ENCODE data around the gene GAA. TPM values are rescaled to one million over a fixed set of nuclear protein-coding genes. Genes with fewer than 3 reads are reported as not detected.

Gene GAA
- total RNA-seq, 2 experiments from 2014 or later: 41.9 to 48.9 TPM

DNA sequence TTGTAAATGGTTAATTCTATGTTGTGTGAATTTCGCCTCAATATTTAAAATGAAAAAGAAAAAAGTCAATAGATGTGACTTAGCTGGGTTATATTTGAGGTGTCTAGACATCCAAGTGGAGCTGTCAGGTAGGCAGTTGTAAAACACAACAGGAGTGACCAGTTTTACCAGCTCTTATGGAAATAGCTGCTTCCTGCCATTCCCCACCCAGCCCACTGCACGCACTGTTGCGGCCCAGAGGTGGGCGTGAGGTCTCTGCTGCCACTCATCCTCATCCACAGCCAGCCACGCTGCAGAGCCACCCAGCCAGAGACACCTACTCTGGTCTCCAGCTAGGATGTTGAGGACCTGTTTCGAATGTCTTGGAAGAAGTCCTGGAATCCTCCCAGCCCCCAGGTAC lies 65.1 kb downstream of the GAA start:
- Mint-ChIP-seq H3K27ac (no peak overlapping the region), H3K9me3 (no peaks in the 10 kb centered on the region), H3K36me3 (no peaks in the 10 kb centered on the region), H3K4me1 (no peaks in the 10 kb centered on the region), H3K27me3 (peaks cover 11% of the 10 kb centered on the region), H3K4me3 (no peak overlapping the region)
- no peak for DNase-seq
- ATAC-seq (ENCODE audit: low read depth): no peak
- POLR2A ChIA-PET: interaction anchor here (0.6 kb wide), 1 partner anchor 185 kb away, joined by 3 read pairs; no protein-coding TSS in a partner anchor

DNA sequence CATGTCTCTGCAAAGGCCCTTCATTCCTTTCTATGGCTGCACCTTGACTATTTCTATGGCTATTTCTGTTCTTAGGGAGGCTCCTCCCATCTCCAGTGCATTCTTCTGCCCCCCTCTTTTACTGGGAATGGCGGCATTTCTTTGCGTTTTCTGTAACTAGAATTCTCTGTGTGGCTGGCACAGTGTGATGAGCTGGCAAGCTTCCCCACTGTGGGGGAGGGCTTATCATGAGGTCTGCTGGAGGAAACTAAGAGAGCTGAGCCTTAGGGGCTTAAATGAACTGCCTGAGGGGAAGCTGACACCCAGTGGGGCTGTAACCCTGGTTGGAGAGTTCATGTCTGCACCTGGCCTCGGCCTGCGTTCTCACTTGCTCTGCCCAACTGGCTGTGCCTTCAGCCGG lies 67.0 kb downstream of the GAA start:
- no peaks in the 10 kb centered on the region for H3K4me1 Mint-ChIP-seq
- no peaks in the 10 kb centered on the region for H3K36me3 Mint-ChIP-seq
- H3K27ac Mint-ChIP-seq: no peak overlapping the region
- POLR2A ChIA-PET: no interaction called here
- H3K9me3 Mint-ChIP-seq: no peaks in the 10 kb centered on the region
- H3K4me3 Mint-ChIP-seq: no peak overlapping the region
- DNase-seq (no peak), ATAC-seq (ENCODE audit: low read depth) (no peak)
- H3K27me3 Mint-ChIP-seq: peaks cover 13% of the 10 kb centered on the region

DNA sequence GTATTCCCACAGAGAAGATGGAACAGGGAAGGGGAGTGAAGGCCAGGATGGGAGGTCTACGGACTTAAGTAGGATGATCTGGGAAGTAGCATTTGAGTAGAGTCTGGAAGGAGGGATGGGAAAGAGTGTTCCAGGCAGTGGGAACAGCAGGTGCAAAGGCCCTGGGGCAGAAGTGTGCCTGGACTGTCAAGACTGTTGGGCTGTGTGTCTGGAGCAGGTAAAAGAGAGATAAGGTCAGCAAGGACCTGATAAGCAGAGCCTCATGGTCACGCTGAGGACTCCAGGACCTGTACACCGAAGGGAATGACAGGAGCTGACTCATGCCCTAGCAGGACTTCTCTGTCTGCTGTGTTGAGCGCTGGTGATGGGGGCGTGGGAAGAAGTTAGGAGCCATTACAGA lies 67.7 kb downstream of the GAA start:
- POLR2A ChIA-PET: no interaction called here
- H3K4me3 Mint-ChIP-seq: no peak overlapping the region
- H3K27me3 Mint-ChIP-seq: peaks cover 7% of the 10 kb centered on the region
- H3K4me1 Mint-ChIP-seq: no peaks in the 10 kb centered on the region
- no peaks in the 10 kb centered on the region for H3K36me3 Mint-ChIP-seq
- no peak for ATAC-seq (ENCODE audit: low read depth)
- no peaks in the 10 kb centered on the region for H3K9me3 Mint-ChIP-seq
- peak overlapping the region; percentile 65 for H3K27ac Mint-ChIP-seq
- DNase-seq: no peak

Small RNA genes lying within 50 kb of the gene (microRNA-seq; reads per million reads assigned to microRNA genes)
- gene MIR1268B: not detected

Other genes with a start within 250 kb of the GAA start
- 1 to 10 TPM; 2.1 TPM for gene TBC1D16, start 65.7 kb upstream of the GAA start, total RNA-seq
- gene CCDC40, start 64.9 kb upstream of the GAA start, total RNA-seq: 1 to 10 TPM; 1.3 to 1.4 TPM
- gene EIF4A3, start 45.5 kb downstream of the GAA start, total RNA-seq: 100 to 1,000 TPM; 106 to 115 TPM
- gene CARD14, start 68.4 kb downstream of the GAA start, total RNA-seq: not detected
- gene SGSH, start 118.8 kb downstream of the GAA start, total RNA-seq: 10 to 100 TPM; 51.3 to 57.1 TPM
- gene SLC26A11, start 118.8 kb downstream of the GAA start, total RNA-seq: 10 to 100 TPM; 45.3 to 45.4 TPM
- gene RNF213, start 159.3 kb downstream of the GAA start, total RNA-seq: 100 to 1,000 TPM; 488 TPM